Caki2 (cell line): Measurements from ENCODE around the gene INAVA. TPM values are rescaled to one million over a fixed set of nuclear protein-coding genes. Genes with fewer than 3 reads are reported as not detected.

ENCODE experiments used
- DNase-seq: peaks from one replicate; pipeline ENCODE4 v3.0.0-alpha.2; 2015; ENCODE audit warnings: low read depth
- in situ Hi-C: cut with HindIII; loops from 2 replicates; pipeline ENCODE4 v1.10.0; 2016; ENCODE audit warnings: low sequenced_read_pairs, low pct_unique_long_range_greater_than_20kb, mixed read lengths
- total RNA-seq: library from RNA; depleted of rRNA; stranded (reverse); fragments of >200 nt; shearing (Covaris generic); gene quantifications from 2 replicates; pipeline ENCODE4 v1.2.3, GENCODE V29; 2014; ENCODE audit warnings: low replicate concordance

The INAVA gene
- total RNA-seq, 1 experiment from 2014 or later, result 33.3 TPM

- no peak for DNase-seq
These were observed 20.9 kb upstream of the INAVA start for GRCh38 chr1:200873671-200874397.

GRCh38 chr1:200874694-200875093 is 20.0 kb upstream of the INAVA start:
- in situ Hi-C loops, result no loop called here
- DNase-seq, result no peak

More at GRCh38 chr1:200873671-200874397, 20.9 kb upstream of the INAVA start:
- in situ Hi-C loops, result no loop called here

- in situ Hi-C loops, result no loop called here
- no peak for DNase-seq
These were observed 19.3 kb upstream of the INAVA start for GRCh38 chr1:200875416-200875815.

GRCh38 chr1:200877010-200877409 is 17.7 kb upstream of the INAVA start:
- in situ Hi-C loops, result no loop called here
- DNase-seq, result no peak

DNA sequence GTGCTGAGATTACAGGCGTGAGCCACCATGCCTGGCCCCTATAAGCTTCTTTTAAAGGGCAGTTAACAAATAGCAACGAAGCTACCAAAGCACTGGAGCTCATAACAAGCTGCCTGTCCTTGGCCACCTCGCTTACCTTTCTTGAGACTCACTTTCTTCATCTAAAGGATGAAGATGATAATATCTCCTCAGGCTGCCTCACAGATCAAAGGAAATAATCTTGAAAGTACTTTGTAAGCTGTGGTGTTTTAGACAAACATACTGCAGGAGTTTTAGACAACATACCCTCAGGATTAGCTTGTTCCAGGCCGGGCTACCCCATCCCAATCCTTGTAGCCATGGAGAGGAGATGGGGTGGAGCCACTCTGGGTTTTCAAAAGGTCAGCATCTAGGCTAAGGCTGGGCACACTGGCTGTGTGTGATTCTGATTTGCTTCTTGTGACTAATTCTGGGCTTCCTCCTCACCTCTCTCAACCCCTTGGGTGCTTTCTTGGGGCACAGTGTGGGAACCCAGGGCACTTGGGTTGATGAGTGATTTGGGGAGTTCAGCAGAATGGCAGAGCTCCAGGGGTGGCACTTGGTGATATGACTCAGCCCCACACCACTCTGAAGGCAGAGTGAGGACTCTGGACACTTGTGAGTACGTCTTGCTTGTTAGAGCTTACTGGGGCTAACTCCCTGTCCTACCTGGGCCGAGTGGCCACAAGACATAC is 16.7 kb upstream of the INAVA start:
- in situ Hi-C loops, result no loop called here
- no peak for DNase-seq

- no peak for DNase-seq
- in situ Hi-C loops, result no loop called here
These were observed 14.5 kb upstream of the INAVA start for GRCh38 chr1:200880212-200880611.

- in situ Hi-C loops, result no loop called here
- no peak for DNase-seq
These were observed 11.6 kb upstream of the INAVA start for GRCh38 chr1:200883118-200883517.

DNA sequence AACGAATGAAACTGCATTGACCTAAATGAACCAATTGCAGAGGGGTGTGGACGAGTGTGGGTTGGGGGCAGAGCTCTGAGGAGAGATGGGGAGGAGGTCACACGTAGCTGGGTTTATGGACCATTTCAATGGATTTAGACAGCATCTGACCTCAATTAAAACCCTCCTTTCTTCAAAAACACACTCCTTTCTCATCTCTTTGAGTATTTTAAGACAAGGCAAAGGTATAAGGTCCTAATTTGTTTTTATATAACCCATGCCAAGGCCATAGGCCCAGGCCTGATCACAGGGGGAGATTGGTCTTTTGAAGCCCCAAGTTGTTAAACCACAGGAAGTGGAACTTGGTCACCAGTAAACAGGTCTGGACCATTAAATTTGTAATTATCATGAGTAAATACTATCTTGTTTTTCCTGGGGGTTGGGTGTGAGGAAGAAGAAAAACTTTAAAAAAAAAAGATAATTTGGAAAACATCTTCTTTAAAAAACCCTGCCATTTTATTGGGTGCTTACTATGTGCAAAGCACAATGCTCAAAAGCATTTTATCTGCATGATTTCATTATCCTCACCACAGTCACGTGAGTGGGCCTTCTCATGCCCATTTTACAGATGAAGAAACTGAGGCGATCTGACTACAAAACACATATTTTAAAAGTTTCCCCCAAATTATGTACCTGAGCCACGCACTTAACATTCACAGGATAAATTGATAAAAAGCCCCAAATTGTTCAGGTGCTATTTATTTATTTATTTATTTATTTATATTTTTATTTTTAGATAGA is 8.9 kb upstream of the INAVA start:
- in situ Hi-C loops, result no loop called here
- DNase-seq, result no peak

DNA sequence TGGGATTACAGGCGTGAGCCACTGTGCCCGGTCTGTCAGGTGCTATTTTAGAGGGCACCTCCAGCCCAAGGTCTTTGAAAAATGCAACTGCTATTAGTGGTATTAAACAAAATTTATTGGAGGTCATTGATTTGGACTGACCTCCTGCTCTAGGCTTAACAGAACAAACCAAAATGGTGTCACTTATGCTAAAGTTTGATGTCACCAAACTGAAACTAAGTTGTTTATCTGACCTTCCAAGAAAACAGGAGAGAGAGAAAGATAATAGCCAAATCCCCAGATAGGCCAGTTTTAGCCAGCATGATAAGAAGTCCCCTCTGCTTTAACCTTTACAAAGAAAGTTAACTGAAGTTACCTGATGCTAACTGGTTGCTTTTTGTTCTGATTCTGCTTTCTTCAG is 8.1 kb upstream of the INAVA start:
- in situ Hi-C loops, result no loop called here
- no peak for DNase-seq

- no peak for DNase-seq
- in situ Hi-C loops, result no loop called here
These were observed 7.7 kb upstream of the INAVA start for GRCh38 chr1:200887036-200887435.

DNA sequence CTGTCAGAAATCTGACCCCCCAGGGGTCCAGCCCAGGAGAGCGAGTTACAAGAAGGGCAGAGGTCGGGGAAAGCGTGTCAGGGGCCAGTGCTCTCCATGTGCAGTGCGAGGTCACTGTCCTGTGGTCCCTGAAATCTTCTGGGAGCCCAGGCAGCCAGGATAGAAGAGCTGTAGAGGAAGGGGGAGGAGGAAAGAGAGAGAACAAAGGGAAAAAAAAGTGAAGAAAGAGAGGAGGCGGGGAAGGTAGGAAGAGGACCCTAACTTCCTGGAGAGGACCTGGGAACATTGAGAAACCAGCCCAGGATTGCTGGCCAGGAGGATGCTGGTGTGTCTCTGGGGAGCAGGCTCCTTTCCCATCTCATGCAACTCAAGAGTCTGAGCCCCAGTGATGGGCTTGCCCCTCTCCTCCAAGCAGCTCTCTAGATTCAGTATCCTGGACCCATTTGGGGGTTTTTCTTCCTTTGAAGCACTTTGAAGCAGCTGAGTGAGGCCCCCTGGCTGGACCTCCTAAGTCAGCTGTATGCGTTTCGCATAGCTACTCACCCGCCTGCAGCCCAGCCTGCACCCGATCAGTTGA is 6.8 kb upstream of the INAVA start:
- in situ Hi-C loops, result no loop called here
- DNase-seq, result no peak

DNA sequence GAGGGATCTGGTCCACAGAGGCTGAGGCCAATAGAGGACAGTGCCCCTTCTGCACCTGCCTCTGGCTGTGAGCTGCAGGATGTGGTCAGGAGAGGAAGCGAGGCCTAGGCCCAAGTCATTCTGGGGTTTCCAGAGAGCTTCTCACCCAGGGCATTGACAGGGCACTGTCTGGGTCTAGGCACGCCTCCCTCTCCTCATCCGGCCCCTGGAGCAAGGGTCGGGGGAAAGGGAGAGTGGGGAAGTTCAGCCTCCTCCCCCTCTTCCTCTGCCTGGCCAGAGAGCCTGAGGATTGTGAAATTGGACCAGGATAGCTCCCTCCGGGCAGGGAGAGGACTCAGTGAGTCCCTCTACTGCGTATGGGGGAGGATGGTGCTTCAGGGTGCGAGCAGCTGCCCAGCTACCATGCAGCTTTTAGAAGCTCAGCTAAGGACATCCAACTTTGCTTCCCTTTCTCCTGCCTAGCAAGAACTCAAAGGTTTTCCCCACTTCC is 6.3 kb upstream of the INAVA start:
- in situ Hi-C loops, result no loop called here

GRCh38 chr1:200889571-200889970 is 5.1 kb upstream of the INAVA start:
- in situ Hi-C loops, result no loop called here
- DNase-seq, result no peak

More for the DNA sequence above, 6.3 kb upstream of the INAVA start:
- no peak for DNase-seq

DNA sequence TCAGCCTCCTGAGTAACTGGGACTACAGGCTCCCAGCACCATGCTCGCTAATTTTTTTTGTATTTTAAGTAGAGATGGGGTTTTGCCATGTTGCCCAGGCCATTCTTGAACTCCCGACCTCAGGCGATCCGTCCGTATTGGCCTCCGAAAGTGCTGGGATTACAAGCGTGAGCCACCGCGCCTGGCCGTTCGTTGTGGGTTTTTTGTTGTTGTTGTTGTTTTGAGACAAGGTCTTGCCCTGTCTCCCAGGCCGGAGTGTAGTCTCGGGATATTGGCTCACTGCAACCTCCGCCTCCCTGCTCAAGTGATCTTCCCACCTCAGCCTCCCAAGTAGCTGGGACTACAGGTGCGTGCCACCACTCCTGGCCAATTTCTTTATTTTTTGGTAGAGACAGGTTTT is 4.7 kb upstream of the INAVA start:
- in situ Hi-C loops, result no loop called here

GRCh38 chr1:200890818-200891773 is 3.6 kb upstream of the INAVA start:
- DNase-seq, result peak; percentile 74
- in situ Hi-C loops, result no loop called here

More for the DNA sequence above, 4.7 kb upstream of the INAVA start:
- no peak for DNase-seq

GRCh38 chr1:200891774-200892157 is 2.9 kb upstream of the INAVA start:
- no peak for DNase-seq
- in situ Hi-C loops, result no loop called here

DNA sequence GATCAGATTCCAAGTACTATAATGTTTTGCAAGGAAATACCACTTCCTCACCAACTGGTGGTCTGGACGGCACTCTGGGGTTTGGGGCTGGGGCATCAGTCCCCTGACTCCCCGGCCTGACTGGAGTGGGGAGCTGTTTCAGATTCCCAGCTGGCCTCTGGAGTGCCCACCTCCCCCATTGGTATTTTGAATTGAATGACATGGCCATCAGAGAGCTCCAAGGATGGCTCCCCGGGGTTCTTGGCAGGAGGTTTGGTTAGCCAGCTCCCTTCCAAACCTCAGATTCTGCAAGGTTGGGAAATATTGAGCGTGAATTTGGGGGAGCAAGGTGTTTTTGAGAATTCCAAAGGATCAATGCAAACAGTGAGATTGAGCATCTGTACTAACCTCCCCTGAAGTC is 2.2 kb upstream of the INAVA start:
- no peak for DNase-seq
- in situ Hi-C loops, result no loop called here

- DNase-seq, result no peak
- in situ Hi-C loops, result no loop called here
These were observed 1.7 kb upstream of the INAVA start for GRCh38 chr1:200892958-200893357.
